Measurements from ENCODE around the gene GMPR2. TPM values are rescaled to one million over a fixed set of nuclear protein-coding genes. Genes with fewer than 3 reads are reported as not detected.

Gene GMPR2
- total and polyA plus RNA-seq, 2 of the 13 experiments (the other 11 are each of a cell fraction or from before 2014, with no cell fraction given): 210 to 273 TPM

DNA sequence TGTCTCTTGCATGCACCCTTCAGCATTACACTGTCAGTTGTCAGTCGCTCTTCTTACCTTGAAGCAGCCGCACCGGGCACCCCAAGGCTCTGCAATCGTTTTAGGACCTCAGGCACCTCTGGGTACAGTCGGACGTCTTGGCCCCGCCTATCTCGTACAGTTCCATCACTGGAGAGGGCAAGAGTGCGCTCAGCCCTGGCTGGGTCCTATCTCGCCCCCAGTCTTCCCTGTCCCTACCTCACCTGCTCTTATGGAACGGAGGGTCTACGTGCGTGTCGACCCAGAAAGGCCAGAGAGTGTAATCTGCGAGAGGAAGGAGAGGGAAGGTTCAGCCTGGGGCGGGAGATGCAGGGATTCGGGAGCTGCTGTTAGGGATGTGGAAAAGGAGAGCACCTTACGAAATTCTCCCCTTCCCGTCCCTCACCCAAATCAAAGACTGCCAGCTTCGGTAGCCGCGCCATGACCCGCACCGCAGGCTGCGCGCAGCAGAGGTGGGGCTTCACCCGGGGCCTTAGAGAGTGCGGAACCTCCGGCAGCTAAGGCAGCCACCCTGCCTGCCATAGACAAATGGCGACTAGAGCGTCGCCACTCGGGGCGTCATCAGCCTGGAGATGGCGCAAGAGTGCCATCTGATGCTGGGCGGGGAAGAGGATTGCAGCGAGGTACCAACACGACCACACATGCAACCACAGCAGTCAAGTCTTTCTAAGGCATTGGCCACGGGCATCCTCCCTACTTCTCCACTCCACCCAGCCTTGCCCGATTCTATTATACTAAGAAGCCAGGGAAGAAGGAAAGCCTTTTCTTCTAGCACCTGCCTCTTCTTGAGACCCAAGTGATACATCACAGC is 17.0 kb upstream of the GMPR2 start, which contains the start of gene MDP1 (continued):
- peak; percentile 94 for TF ChIP-seq ZNF343 (CRISPR knock-in tag; IDR thresholded peaks at IDR 0.05)
- TF ChIP-seq, protein P1, sequence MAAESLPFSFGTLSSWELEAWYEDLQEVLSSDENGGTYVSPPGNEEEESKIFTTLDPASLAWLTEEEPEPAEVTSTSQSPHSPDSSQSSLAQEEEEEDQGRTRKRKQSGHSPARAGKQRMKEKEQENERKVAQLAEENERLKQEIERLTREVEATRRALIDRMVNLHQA (CRISPR knock-in tag; IDR thresholded peaks at IDR 0.05): no peak
- TF ChIP-seq ZNF292 (CRISPR knock-in tag; IDR thresholded peaks at IDR 0.05; ENCODE audit: borderline replicate concordance, low read depth): peak; percentile 96
- no peak; the same call in 1 of the 2 replicates for TF ChIP-seq KLF13 (CRISPR knock-in tag; IDR thresholded peaks at IDR 0.05)
- TF ChIP-seq SP5 (CRISPR knock-in tag; IDR thresholded peaks at IDR 0.05; ENCODE audit: borderline replicate concordance, low read depth): peak; percentile 85
- TF ChIP-seq FOXK1 (CRISPR knock-in tag; IDR thresholded peaks at IDR 0.05; ENCODE audit: borderline replicate concordance, low read depth): peak; percentile 99
- peak; percentile 82; the same call in 1 of the 2 replicates for TF ChIP-seq HOXA9 (CRISPR knock-in tag; IDR thresholded peaks at IDR 0.05; ENCODE audit: borderline replicate concordance)
- TF ChIP-seq MAFF (IDR thresholded peaks at IDR 0.05; ENCODE audit: low read depth, low read length): no peak
- TF ChIP-seq XRCC5 (optimal IDR thresholded peaks at IDR 0.05; ENCODE audit: low read length): peak; percentile 100
- TF ChIP-seq SNAPC5 (CRISPR knock-in tag; IDR thresholded peaks at IDR 0.05; ENCODE audit: borderline replicate concordance): peak; percentile 96; the same call in 1 of the 2 replicates
- no peak for TF ChIP-seq FOXM1 (CRISPR knock-in tag; IDR thresholded peaks at IDR 0.05)
- TF ChIP-seq ZNF773 (CRISPR knock-in tag; IDR thresholded peaks at IDR 0.05; ENCODE audit: borderline replicate concordance): peak; percentile 96; the same call in 1 of the 2 replicates
- TF ChIP-seq, protein P2, sequence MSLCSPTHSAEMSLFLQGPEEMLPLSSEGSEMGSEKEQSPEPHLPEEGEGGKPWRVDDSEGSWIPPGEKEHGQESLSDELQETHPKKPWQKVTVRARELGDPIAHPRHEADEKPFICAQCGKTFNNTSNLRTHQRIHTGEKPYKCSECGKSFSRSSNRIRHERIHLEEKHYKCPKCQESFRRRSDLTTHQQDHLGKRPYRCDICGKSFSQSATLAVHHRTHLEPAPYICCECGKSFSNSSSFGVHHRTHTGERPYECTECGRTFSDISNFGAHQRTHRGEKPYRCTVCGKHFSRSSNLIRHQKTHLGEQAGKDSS (CRISPR knock-in tag; IDR thresholded peaks at IDR 0.05; ENCODE audit: borderline replicate concordance, low read depth): peak; percentile 99
- no peak for TF ChIP-seq ZNF296 (CRISPR knock-in tag; conservative IDR thresholded peaks at IDR 0.05)
- peak; percentile 98 for TF ChIP-seq YEATS2 (CRISPR knock-in tag; IDR thresholded peaks at IDR 0.05; ENCODE audit: borderline replicate concordance)
- no peak for TF ChIP-seq ZNF496 (CRISPR knock-in tag; IDR thresholded peaks at IDR 0.05; ENCODE audit: insufficient replicate concordance)
- TF ChIP-seq FOXJ3 (CRISPR knock-in tag; IDR thresholded peaks at IDR 0.05; ENCODE audit: borderline replicate concordance): peak; percentile 79
- TF ChIP-seq PHB2 (IDR thresholded peaks at IDR 0.05; ENCODE audit: partially characterized antibody): no peak
- TF ChIP-seq ZFX (CRISPR knock-in tag; IDR thresholded peaks at IDR 0.05; ENCODE audit: low read depth): peak; percentile 98
- TF ChIP-seq, protein P3, sequence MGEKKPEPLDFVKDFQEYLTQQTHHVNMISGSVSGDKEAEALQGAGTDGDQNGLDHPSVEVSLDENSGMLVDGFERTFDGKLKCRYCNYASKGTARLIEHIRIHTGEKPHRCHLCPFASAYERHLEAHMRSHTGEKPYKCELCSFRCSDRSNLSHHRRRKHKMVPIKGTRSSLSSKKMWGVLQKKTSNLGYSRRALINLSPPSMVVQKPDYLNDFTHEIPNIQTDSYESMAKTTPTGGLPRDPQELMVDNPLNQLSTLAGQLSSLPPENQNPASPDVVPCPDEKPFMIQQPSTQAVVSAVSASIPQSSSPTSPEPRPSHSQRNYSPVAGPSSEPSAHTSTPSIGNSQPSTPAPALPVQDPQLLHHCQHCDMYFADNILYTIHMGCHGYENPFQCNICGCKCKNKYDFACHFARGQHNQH (CRISPR knock-in tag; IDR thresholded peaks at IDR 0.05): peak; percentile 100
- TF ChIP-seq, protein P4, sequence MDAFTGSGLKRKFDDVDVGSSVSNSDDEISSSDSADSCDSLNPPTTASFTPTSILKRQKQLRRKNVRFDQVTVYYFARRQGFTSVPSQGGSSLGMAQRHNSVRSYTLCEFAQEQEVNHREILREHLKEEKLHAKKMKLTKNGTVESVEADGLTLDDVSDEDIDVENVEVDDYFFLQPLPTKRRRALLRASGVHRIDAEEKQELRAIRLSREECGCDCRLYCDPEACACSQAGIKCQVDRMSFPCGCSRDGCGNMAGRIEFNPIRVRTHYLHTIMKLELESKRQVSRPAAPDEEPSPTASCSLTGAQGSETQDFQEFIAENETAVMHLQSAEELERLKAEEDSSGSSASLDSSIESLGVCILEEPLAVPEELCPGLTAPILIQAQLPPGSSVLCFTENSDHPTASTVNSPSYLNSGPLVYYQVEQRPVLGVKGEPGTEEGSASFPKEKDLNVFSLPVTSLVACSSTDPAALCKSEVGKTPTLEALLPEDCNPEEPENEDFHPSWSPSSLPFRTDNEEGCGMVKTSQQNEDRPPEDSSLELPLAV (CRISPR knock-in tag; conservative IDR thresholded peaks at IDR 0.05; ENCODE audit: low read depth): no peak
- TF ChIP-seq, protein P5, sequence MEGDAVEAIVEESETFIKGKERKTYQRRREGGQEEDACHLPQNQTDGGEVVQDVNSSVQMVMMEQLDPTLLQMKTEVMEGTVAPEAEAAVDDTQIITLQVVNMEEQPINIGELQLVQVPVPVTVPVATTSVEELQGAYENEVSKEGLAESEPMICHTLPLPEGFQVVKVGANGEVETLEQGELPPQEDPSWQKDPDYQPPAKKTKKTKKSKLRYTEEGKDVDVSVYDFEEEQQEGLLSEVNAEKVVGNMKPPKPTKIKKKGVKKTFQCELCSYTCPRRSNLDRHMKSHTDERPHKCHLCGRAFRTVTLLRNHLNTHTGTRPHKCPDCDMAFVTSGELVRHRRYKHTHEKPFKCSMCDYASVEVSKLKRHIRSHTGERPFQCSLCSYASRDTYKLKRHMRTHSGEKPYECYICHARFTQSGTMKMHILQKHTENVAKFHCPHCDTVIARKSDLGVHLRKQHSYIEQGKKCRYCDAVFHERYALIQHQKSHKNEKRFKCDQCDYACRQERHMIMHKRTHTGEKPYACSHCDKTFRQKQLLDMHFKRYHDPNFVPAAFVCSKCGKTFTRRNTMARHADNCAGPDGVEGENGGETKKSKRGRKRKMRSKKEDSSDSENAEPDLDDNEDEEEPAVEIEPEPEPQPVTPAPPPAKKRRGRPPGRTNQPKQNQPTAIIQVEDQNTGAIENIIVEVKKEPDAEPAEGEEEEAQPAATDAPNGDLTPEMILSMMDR (CRISPR knock-in tag; IDR thresholded peaks at IDR 0.05): peak; percentile 100
- peak; percentile 95 for TF ChIP-seq MED1 (CRISPR knock-in tag; IDR thresholded peaks at IDR 0.05)
